ENCODE results near the gene DLEC1.

DLEC1 gene

DNA sequence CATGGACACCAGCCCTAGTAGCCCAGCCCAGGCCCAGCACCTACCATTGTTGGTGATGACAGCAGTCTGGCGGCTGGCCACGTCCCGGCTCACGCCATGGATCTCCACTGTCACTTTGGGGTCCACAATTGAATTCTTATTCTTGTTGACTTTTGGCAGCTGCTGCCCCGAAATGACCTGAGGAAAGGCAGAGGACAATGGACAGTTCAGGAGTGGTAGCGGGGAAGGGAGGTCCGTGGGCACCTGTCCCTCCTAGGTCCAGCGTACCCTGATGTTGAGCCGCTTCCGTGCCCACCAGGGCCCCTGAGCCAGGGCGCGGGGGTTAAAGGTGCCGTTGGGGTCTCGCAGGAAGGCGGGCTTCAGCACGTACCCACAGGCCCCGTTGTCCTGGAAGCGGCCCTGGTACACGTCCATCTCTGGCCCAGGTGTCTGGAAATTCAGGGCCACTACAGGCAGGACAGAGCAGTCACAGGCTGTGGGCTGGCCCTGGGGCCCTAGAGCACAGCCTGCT lies 30.8 kb upstream of the DLEC1 start:
- H3K27ac ChIP-seq: no peak overlapping the region
- TF ChIP-seq, protein P1, sequence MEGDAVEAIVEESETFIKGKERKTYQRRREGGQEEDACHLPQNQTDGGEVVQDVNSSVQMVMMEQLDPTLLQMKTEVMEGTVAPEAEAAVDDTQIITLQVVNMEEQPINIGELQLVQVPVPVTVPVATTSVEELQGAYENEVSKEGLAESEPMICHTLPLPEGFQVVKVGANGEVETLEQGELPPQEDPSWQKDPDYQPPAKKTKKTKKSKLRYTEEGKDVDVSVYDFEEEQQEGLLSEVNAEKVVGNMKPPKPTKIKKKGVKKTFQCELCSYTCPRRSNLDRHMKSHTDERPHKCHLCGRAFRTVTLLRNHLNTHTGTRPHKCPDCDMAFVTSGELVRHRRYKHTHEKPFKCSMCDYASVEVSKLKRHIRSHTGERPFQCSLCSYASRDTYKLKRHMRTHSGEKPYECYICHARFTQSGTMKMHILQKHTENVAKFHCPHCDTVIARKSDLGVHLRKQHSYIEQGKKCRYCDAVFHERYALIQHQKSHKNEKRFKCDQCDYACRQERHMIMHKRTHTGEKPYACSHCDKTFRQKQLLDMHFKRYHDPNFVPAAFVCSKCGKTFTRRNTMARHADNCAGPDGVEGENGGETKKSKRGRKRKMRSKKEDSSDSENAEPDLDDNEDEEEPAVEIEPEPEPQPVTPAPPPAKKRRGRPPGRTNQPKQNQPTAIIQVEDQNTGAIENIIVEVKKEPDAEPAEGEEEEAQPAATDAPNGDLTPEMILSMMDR (conservative IDR thresholded peaks at IDR 0.05): no peak

DNA sequence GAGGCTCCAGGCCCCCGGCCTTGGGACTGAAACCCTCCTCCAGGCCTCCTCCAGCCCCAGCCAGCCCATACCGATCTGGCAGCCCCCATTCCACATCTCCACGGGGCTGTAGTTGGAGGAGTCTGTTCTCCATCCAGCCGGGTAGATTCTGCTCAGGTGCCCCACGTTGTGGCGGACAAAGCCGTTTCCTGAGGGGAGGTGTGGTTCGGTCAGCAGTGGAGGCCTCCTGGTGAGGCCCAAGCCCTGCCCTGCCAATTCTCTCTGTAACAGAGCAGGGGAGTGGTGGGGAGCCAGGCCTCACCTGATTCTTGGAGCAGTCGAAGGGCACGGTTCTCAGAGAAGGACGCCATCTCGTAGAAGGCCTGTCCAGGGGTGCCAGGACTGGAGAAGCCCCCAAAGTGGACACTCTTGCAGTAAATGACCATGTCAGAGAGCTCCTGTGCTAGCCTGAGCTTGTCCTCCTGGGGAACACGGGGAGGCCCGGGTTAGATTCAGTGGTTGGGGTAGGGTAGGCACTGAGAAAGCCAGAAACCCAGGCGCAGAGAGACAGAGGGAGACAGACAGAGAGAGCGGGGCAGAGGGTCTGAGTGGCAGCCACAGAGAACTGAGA lies 29.9 kb upstream of the DLEC1 start:
- no peak overlapping the region for H3K27ac ChIP-seq
- TF ChIP-seq, protein P1 (conservative IDR thresholded peaks at IDR 0.05): no peak

DNA sequence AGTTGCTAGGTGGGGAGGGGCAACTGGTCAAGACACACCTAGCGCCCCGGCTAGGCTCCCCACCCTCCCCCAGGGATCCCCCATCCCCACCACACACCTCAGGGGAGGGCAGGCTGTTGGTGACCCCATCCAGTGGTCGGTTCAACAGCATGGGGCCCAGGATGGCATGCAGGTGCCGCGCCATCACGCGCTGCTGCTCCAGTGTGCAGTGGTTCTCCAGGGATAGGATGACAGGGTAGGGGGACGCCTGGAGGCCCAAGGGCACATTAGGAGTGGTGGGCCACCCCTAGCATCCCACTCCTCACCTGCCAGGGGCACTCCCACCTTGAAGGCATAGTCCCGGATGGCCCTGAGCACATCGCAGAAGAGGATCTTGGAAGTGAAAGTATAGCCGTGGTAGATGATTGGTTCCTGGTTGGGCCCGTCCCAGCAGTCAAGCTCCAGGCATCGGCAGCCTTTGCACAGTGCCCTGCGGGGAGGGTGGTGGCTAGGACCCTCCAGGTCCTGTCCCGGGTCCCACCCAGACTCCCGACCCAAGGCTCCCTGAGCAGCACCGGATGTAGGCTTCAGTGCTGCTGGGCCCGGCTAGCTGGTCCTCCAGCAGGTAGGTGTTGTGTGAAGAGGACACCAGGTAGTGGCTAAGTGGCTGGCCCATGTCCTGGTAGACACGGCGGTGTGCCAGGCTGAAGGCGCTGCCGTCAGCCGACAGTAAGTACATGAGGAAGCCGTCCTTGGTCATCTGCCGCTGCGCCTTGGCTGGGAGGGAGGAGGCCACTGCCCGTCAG lies 29.0 kb upstream of the DLEC1 start:
- TF ChIP-seq, protein P1 (conservative IDR thresholded peaks at IDR 0.05): no peak
- no peak overlapping the region for H3K27ac ChIP-seq

DNA sequence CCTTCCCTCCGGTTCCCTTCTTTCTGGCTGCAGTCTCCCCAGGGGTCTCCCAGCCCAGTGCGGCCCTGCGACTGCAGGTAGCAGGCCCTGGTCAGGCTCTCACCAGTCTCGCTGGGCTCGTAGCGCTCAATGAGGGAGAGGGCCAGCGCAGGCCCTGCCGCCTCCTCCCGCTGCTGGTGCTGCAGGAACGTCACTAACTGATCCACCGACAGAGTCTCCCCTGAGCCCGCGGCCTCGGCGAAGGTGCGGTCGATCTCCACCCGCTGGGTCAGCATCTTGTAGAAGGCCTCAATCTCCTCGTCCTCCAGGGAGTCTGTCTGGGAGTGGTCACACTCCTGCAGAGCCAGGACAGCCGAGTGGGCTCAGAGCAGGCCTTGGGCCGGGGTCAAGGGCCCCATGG lies 27.9 kb upstream of the DLEC1 start:
- TF ChIP-seq, protein P1 (conservative IDR thresholded peaks at IDR 0.05): no peak

DNA sequence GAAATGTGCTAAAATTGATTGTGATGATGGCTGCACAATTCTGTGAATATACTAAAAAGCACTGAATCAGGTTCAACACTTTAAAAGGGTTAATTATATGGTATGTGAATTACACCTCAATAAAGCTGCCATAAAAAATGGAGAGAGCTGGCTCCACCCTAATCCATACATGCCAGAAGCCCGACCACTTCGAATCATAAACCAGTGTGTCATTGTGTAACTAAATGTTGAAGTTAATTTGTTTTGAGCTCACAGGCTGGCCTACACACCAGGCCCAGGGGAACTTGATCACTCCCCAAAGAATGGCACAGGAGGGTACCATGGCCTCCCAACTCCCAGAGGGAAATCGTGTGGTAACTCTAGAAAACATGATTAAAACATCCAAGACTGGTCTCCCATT lies 23.5 kb upstream of the DLEC1 start:
- no peak overlapping the region for H3K27ac ChIP-seq
- TF ChIP-seq, protein P1 (conservative IDR thresholded peaks at IDR 0.05): no peak

More for the DNA sequence above, 27.9 kb upstream of the DLEC1 start:
- no peak overlapping the region for H3K27ac ChIP-seq

DNA sequence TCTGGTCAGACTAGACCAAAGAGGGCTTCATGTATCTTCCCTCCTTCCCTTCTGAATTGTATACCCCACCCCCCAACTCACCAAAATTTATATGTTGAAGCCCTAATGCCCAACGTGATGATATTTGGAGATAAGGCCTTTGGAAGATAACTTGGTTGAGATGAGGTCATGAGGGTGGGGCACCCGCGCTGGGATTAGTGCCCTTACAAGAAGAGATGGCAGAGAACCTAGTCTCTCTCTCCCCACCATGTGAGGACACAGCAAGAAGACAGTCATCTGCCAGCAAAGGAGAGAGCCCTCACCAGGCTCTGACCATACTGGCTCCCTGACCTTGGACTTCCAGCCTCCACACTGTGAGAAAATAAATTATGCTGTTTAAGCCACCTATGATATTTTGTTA lies 23.0 kb upstream of the DLEC1 start:
- H3K27ac ChIP-seq: no peak overlapping the region
- TF ChIP-seq, protein P1 (conservative IDR thresholded peaks at IDR 0.05): no peak

DNA sequence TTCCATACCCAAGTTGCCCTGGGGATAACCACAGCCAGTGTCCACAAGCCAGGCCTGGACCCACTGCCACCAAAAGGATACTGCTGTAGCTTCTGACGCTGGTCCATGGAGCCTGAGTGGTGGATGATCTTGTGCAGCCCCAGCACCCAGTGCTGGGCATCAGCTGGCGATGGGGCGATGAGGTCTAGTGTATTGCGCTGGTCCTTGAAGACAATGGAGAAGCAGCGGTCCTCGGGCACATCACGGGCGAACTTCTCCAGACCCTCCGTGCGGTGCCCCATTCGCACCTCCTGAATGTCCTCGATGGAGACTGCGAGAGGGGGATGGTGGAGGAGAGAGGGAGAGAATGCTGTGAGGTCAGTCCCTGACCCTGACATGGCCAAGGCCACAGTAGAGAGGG lies 22.6 kb upstream of the DLEC1 start:
- no peak overlapping the region for H3K27ac ChIP-seq
- TF ChIP-seq, protein P1 (conservative IDR thresholded peaks at IDR 0.05): no peak

Data from VCaP (cell line).